A549 (cell line): ENCODE results near the gene KDM5C.

ENCODE experiments used
- CTCF ChIP-seq: fragments of >200 bp; sonication (Bioruptor Twin); formaldehyde crosslinking; IDR thresholded peaks from 3 replicates; pipeline ENCODE4 v1.5.1; 2016
- EP300 ChIP-seq, 2 experiments: fragments of >200 bp; sonication (Bioruptor Twin); formaldehyde crosslinking; IDR thresholded peaks; 2 replicates in 1 of 2; 3 replicates in 1 of 2; pipeline ENCODE4 v1.6.1; 2016 to 2017
- HMGXB4 ChIP-seq: fragments of 250-450 bp; sonication (Bioruptor Pico); IDR thresholded peaks from 2 replicates; pipeline ENCODE4 v1.5.0; 2021; ENCODE audit warnings: mild to moderate bottlenecking, moderate library complexity, borderline replicate concordance
- MAZ ChIP-seq: fragments of 150-350 bp; IDR thresholded peaks from 2 replicates; pipeline ENCODE4 v1.6.1; 2014; ENCODE audit warnings: antibody characterized with exemption, low read depth, low read length, borderline replicate concordance
- USF2 ChIP-seq: fragments of 450-650 bp; IDR thresholded peaks from 2 replicates; pipeline ENCODE4 v1.6.1; 2014; ENCODE audit warnings: antibody characterized with exemption
- ZC3H11A ChIP-seq: fragments of 450-650 bp; IDR thresholded peaks from 2 replicates; pipeline ENCODE4 v1.6.1; 2014; ENCODE audit warnings: antibody characterized with exemption, mild to moderate bottlenecking

- no peak for TF ChIP-seq MAZ
- TF ChIP-seq ZC3H11A, result no peak
- TF ChIP-seq EP300 (IDR thresholded peaks at IDR 0.05), result no peak
- TF ChIP-seq USF2, result no peak
- TF ChIP-seq HMGXB4 (CRISPR knock-in tag), result no peak
- no peak for TF ChIP-seq CTCF
Observed at GRCh38 chrX:53155512-53156206, 69.3 kb downstream of the KDM5C start.
